ENCODE data around the gene ARHGAP31. TPM values are rescaled to one million over a fixed set of nuclear protein-coding genes. Genes with fewer than 3 reads are reported as not detected.

The ARHGAP31 gene
- total and polyA plus RNA-seq, 9 donors = 6.3 to 41.4 (median 21.3) TPM

DNA sequence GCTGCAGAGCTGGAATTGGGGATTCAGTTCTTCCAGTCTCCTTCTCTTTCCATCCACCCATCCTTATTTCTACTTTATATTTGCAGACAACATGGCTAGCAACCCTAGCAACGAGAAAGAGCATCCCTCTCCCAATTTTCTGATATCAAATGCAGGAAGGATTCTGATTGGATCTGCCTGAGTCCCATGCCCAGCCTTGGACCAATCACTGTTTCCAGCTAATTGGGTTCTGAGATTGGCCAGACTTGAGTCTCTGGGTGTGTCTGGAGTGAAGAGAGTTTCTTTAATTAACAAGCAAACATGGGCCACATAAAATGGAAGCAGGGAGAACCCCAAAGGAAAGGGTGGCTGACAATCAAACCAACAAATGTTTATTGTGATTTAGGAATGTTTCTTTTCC is 108.6 kb downstream of the ARHGAP31 start:
- Histone ChIP-seq H3K27me3 (no peaks in the 10 kb centered on the region), H3K27ac (no peak overlapping the region), H3K9me3 (no peaks in the 10 kb centered on the region), H3K36me3 (no peaks in the 10 kb centered on the region), H3K4me3 (no peak overlapping the region), H3K4me1 (ENCODE audit: insufficient read depth) (no peaks in the 10 kb centered on the region)
- WGBS, 3 donors = 85 to 93% (median 88%) methylated on average over 1 of the region's 1 CpG
- no peak for DNase-seq
- TF ChIP-seq, protein P1, sequence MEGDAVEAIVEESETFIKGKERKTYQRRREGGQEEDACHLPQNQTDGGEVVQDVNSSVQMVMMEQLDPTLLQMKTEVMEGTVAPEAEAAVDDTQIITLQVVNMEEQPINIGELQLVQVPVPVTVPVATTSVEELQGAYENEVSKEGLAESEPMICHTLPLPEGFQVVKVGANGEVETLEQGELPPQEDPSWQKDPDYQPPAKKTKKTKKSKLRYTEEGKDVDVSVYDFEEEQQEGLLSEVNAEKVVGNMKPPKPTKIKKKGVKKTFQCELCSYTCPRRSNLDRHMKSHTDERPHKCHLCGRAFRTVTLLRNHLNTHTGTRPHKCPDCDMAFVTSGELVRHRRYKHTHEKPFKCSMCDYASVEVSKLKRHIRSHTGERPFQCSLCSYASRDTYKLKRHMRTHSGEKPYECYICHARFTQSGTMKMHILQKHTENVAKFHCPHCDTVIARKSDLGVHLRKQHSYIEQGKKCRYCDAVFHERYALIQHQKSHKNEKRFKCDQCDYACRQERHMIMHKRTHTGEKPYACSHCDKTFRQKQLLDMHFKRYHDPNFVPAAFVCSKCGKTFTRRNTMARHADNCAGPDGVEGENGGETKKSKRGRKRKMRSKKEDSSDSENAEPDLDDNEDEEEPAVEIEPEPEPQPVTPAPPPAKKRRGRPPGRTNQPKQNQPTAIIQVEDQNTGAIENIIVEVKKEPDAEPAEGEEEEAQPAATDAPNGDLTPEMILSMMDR (IDR thresholded peaks at IDR 0.05) = no peak
- TF ChIP-seq POLR2A (IDR thresholded peaks at IDR 0.05) (no peak), EP300 (IDR thresholded peaks at IDR 0.05) (no peak)
- intact Hi-C loops (cut with DNase I) = no loop called here

DNA sequence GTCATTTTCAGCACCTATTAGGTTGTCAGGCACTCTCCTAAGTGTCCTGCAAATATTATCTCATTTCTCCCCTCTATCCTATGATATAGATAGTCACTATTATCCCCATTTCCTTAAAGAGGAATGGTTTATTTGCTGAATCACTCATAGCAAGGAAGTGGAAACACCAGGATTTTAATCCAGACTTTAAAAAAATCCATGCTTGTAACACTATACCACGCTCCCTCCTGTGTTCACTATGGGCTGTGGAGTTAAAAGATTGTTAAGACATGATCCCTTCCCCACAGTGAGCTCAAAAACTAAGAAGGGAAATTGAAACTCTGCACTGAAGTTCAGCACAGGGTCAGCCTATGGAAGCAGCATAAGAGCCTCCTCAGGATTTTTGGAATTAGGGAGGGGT is 109.0 kb downstream of the ARHGAP31 start:
- no peaks in the 10 kb centered on the region for H3K9me3 ChIP-seq
- H3K4me1 ChIP-seq (ENCODE audit: insufficient read depth) = no peaks in the 10 kb centered on the region
- 92 to 95% (median 93%) methylated on average over 1 of the region's 1 CpG for WGBS, 3 donors
- H3K27ac ChIP-seq = no peak overlapping the region
- no peaks in the 10 kb centered on the region for H3K27me3 ChIP-seq
- intact Hi-C loops (cut with DNase I) = no loop called here
- DNase-seq = no peak
- TF ChIP-seq EP300 (IDR thresholded peaks at IDR 0.05) = no peak
- no peak for TF ChIP-seq POLR2A (IDR thresholded peaks at IDR 0.05)
- H3K36me3 ChIP-seq = no peaks in the 10 kb centered on the region
- H3K4me3 ChIP-seq = no peak overlapping the region

DNA sequence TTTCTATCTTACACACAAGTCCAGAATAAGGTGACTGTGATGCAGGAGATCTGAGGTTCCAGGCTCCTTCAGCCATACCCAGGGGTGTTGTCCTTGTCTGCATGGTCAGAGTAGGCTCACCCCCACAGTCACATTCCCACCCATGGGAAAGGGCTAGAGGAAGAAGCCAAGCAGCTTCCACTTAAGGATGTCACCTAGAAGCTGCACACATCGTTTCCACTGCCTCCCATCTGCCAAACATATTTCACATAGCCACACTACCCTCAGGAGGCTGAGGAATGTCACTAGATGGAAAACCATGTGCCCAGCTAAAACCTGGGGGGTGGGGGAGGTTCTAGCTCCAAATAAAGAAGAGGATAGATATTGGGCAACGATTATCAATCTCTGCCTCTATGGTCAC is 111.1 kb downstream of the ARHGAP31 start:
- intact Hi-C loops (cut with DNase I) = no loop called here
- H3K27ac ChIP-seq = no peak overlapping the region
- TF ChIP-seq EP300 (IDR thresholded peaks at IDR 0.05) (no peak), POLR2A (IDR thresholded peaks at IDR 0.05) (no peak)
- TF ChIP-seq, protein P1 (IDR thresholded peaks at IDR 0.05) = no peak
- no peaks in the 10 kb centered on the region for H3K4me1 ChIP-seq (ENCODE audit: insufficient read depth)
- no peaks in the 10 kb centered on the region for H3K9me3 ChIP-seq
- no peak overlapping the region for H3K4me3 ChIP-seq
- H3K36me3 ChIP-seq = no peaks in the 10 kb centered on the region
- 77 to 85% (median 78%) methylated on average over 2 of the region's 2 CpGs for WGBS, 3 donors
- no peaks in the 10 kb centered on the region for H3K27me3 ChIP-seq
- no peak for DNase-seq

DNA sequence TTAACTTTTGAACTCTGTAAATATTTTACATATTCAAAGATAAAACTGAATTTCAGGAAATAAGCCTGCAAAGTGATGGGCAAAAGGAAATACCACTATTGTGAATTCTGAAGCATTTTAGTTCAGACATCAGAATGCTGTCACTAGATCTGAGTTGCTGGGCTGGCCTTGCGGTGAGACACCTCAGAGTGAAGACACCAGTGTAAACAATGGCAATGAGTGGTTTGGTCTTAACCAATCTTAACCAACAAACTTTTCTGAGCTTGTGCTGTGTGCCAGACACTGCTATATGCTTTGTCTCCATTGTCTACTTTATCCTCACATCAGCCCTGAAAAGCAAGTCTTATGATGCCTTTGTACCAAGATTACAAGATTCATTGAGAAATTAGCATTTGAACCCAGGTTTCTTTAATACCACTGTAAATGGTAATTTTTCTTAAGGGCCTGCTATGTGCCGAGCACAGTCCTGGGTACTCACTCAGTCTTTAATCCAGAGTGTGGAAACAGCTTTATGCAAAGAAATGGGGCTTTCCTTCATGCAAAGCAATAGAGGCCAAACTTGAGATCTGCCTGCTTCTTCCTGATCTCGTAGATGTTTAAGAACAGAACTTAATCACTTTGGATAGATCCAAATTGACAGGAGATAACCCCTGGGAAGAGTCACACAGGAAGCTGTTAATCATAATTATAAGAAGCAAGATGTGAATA is 114.2 kb downstream of the ARHGAP31 start:
- no peak for DNase-seq
- TF ChIP-seq EP300 (IDR thresholded peaks at IDR 0.05) = no peak
- TF ChIP-seq, protein P1 (IDR thresholded peaks at IDR 0.05) = no peak
- no peaks in the 10 kb centered on the region for H3K36me3 ChIP-seq
- no peak overlapping the region for H3K27ac ChIP-seq
- H3K27me3 ChIP-seq = no peaks in the 10 kb centered on the region
- no peak overlapping the region for H3K4me3 ChIP-seq
- 94 to 96% (median 96%) methylated on average over 3 of the region's 3 CpGs for WGBS, 3 donors
- intact Hi-C loops (cut with DNase I) = no loop called here
- H3K9me3 ChIP-seq = no peaks in the 10 kb centered on the region
- no peaks in the 10 kb centered on the region for H3K4me1 ChIP-seq (ENCODE audit: insufficient read depth)

DNA sequence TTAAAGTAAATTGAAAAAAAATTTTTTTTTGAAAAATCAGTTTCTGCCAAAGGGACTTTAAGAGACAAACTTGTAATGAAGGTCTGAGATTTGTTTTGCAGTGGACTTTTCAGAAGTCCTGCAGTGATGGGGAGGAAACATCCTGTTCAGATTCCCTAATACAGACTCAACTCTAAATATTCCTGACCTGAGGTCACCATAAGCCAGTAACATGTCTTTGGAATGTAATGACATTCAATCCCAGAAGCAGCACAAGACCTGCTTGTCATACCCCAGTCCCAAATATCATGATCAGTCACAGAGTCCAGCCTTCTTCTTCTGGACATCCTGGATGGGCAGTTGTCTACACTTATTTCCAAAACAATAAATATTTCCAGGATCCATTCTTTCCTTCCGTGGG is 115.7 kb downstream of the ARHGAP31 start:
- no peak overlapping the region for H3K4me3 ChIP-seq
- intact Hi-C loops (cut with DNase I) = no loop called here
- 86 to 92% (median 91%) methylated on average over 1 of the region's 1 CpG for WGBS, 3 donors
- no peaks in the 10 kb centered on the region for H3K4me1 ChIP-seq (ENCODE audit: insufficient read depth)
- DNase-seq = no peak
- H3K27ac ChIP-seq = no peak overlapping the region
- H3K9me3 ChIP-seq = no peaks in the 10 kb centered on the region
- H3K27me3 ChIP-seq = no peaks in the 10 kb centered on the region
- no peaks in the 10 kb centered on the region for H3K36me3 ChIP-seq
- TF ChIP-seq EP300 (IDR thresholded peaks at IDR 0.05) (no peak), POLR2A (IDR thresholded peaks at IDR 0.05) (no peak)
- TF ChIP-seq, protein P1 (IDR thresholded peaks at IDR 0.05) = no peak
